GM21786 (cell line): ENCODE data around the gene CTF1.
"Not testable (repeated sequence)": the region's sequence is repeated elsewhere in the genome, so short reads cannot be mapped to it uniquely, and the experiment has no call there.

Experiments
- ATAC-seq: cut with Tn5 transposase; IDR thresholded peaks from one replicate; pipeline ENCODE4 v1.9.1; 2021; ENCODE audit not compliant: unreplicated experiment

CTF1 gene

DNA sequence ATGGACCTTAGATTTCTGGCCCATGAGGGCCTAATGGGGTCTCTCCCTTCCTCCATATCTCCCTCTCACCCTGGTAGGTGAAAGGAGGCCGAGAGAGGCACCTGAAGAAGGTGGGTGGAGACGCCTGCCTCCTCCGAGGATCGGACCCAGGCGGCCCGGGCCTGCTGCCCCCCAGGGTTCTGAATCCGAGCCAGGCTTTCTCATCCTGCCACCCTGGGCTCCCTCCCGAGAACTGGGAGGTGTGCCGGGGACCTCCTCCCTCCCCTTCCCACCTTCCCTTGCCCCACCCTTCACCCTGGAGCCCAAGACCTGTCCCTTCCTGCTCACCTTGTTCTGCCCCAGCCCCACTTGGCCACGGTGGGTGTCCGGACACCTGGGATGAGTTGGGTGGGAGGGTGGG lies 32.0 kb downstream of the CTF1 start:
- ATAC-seq, result no peak

- no peak for ATAC-seq
Measured at GRCh38 chr16:30929167-30929566, 32.8 kb downstream of the CTF1 start.

- no peak for ATAC-seq
Measured at GRCh38 chr16:30930160-30930571, 33.8 kb downstream of the CTF1 start.

DNA sequence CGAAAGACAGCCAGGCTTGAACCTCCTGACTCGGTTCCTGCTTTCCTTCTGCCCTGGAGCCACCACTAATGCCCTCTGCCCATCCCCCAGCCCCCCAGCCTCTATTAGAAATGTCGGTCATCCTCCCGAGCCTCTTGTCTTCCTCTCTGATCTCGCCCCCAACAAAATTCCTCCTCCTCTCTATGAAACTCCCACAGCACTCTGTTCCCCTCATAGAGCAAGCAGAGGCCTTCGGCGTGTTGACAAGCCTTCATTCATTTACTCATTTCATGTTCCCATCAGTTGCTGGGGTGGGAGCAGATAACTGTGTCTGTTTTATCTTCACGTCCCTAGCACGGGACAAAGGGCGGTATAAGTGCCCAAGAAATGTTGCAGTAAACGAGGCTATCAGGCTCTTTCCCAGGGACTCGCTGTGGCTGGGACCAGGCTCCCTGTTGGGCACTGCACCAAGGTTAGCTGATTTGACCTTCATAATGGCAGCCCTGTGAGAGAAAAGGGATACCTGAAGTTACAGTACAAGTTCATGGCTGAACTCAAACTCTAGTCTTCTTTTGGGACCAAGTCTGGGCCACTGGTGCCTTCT lies 34.7 kb downstream of the CTF1 start:
- ATAC-seq, result no peak

- ATAC-seq, result no peak
Measured at GRCh38 chr16:30934827-30935557, 38.6 kb downstream of the CTF1 start.

- ATAC-seq, result no peak
Measured at GRCh38 chr16:30937692-30938091, 41.3 kb downstream of the CTF1 start.

DNA sequence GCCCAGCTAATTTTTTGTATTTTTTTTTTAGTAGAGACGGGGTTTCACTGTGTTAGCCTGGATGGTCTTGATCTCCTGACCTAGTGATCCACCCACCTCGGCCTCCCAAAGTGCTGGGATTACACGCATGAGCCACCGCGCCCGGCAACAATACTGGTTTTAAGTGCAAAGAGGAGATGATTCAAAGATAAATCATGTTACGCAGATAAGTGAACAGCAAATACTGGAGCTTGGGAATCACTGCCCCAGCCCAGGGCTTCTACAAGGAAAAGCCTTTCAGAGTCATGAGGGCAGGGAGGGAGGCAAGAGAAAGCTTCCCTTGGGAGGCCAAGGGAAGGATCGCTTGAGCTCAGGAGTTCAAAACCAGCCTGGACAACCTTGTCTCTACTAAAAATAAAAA lies 43.2 kb downstream of the CTF1 start:
- ATAC-seq, result not testable (repeated sequence)

GRCh38 chr16:30941600-30942425 lies 45.4 kb downstream of the CTF1 start:
- ATAC-seq, result peak; percentile 85

DNA sequence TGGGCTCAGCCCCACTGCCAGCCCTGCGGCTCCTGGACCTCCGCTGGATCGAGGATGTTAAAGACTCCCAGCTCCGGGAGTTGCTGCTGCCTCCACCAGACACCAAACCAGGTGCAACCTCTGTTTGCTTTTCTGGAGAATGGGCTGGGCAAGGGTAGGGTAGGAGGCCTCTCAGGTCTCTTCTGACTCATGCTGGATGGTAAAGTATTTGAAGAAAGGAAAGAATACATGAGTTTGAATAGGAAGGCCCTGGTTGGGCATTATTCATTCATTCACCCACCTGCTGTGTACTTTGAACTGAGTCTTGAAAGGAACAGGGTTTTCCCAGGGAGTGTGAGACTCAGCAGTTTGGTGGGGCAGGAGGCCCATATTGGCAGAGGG lies 46.0 kb downstream of the CTF1 start:
- ATAC-seq, result no peak

GRCh38 chr16:30944352-30944751 lies 47.9 kb downstream of the CTF1 start:
- ATAC-seq, result no peak

DNA sequence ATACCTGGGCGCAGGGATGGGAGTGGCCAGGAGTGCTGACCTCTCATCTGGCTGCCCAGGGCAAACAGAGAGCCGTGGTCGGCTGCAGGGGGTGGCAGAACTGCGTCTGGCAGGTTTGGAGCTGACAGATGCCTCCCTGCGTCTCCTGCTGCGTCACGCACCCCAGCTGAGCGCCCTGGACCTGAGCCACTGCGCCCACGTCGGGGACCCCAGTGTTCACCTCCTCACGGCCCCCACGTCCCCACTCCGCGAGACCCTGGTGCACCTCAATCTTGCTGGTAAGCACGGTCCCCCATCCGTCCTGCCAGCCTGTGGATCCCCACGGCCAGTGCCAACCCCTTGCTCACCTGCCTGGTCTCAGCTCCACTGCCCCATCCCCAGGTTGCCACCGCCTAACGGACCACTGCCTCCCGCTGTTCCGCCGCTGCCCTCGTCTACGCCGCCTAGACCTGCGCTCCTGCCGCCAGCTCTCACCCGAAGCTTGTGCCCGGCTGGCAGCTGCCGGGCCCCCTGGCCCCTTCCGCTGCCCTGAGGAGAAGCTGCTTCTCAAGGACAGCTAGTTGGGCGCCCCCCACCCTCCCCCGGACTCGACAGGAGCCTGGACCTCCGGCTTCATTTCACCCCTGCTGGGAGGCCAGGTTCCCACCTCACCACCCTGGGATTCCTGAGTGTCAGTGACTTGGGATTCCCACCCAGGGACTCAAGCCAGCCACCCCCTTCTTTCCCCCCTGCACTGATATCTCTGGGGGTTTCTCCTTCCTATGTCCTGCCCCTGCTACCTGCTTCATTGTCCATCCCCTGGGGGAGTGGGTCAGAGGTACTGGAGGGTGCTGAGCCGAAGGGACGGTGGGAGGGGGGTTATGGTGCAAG lies 50.5 kb downstream of the CTF1 start:
- no peak for ATAC-seq

DNA sequence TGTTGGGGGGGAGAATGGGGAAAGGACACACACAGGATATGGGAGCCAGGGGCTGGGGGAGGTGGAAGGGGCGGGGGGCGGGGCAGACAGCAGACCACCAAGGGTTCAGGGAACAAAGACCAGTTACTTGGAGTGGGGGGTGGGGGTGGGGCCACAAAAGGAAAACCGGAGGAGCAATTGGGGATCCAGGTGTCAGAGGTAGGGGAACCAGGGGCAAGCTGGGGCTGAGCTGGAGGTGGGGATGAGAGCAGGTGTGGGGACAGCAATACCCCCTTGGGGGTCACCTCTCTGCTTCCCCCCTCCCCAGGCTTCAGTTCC lies 51.1 kb downstream of the CTF1 start:
- ATAC-seq, result no peak

DNA sequence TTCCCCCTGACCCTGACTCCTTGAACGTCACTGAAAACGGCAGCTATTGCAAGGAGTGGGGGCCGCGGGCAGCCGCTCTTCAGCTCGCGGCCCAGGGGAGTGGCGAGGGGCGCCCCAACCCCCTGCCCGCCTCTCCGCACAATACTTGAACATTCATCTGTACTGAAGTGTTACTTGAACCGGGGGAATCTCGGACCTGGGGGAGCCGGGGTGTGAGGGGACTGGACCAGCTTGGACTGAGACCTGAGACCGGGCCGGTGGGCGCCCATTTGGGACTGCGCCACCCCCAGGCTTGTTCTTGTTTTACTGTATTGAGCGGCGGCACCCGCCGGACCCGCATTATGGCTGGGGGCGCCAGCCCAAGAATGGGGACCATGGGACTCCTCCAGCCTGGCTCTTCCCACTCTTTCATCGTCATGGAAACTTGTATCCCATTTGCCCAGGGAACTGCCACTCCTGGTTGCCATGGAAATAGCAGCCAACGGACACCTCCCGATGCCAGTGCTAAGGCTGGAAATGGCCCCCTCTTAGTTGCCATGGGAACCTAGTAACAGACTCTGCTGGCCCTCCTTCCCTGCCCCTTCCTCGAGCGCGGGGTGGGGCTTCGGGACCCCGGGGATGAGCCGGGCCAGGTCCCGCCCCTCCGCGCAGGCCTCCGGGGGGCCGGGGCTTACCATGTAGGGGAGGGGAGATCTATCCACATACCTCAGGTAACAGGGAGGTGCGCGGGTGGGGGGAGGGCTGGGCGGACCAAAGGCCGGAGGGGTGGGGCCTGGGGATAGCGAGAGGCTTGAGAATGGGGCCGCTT lies 51.6 kb downstream of the CTF1 start:
- no peak for ATAC-seq

- peak; percentile 60 for ATAC-seq
Measured at GRCh38 chr16:30948667-30949649, 52.5 kb downstream of the CTF1 start, which contains the start of gene ORAI3. Gene ORAI3, plus strand, starts transcription at chr16:30949068. Its CDS starts 222 bp downstream, at chr16:30949290.

DNA sequence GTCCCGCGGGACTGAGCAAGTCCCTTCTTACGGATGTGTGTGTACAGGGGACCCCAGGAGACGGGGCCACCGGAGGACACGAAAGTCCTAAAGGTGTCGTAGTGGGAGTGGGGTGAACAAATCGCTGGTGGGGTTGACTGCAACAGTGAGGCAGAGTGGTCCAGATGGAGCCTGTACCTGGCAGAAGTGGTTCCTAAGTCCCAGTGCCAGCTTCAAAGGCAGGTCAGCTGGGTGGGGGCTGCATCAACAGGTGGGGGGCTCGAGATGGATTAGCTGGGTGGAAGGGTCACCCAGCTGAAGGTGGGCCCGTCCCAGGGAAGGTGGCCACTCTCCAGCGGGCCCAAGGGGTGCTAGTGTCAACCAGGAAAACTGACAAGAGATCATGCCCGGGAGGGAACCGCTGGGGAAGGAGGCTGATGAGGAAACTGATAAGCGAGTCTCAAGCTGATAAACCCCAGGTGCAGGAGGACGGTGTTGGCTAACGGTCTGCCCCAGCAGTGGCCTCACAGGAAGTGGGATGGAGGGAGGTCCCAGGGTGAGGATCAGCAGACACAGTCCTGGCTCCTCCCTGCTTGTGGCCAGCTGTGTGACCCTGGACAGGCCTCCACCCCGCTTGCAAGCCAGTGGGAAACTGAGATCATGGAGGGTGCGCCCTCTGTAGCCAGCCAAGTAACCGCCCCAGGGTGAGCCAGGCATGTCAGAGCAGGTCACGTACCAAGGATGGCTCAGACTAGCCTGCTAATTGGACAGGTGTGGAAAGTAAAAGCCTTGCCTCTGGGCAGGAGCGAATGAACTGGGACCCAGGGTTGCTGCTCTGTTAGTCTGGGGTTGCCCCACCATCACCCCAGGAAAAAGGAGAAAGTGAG lies 53.5 kb downstream of the CTF1 start:
- ATAC-seq, result peak; percentile 57

DNA sequence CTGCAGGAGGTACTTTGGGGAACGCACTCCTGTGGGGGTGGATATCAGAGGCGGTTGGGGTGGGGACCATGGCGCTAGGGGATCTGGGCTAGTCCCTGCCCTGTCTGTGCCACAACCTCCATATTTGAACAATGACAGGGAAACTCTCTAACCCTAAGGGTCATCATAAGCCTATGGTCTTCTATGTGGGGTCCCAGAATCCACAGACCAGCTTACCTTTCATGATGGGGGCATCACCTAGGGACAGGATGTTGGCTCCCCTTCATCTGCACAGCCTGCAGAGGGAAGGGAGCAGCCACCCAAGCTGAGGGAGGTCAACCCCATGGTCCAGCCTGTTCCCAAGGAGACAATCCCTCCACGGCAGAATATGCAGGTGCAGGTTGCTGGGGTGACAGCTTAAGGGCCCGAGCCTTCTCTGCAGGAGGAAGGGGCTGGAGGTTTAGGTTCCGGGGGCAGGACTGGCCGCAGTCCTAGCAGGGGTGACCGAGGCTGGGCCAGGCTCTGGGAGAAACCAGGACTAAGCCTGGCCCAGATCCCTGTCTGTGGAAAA lies 54.2 kb downstream of the CTF1 start:
- no peak for ATAC-seq

- no peak for ATAC-seq
Measured at GRCh38 chr16:30951193-30951592, 54.8 kb downstream of the CTF1 start.

DNA sequence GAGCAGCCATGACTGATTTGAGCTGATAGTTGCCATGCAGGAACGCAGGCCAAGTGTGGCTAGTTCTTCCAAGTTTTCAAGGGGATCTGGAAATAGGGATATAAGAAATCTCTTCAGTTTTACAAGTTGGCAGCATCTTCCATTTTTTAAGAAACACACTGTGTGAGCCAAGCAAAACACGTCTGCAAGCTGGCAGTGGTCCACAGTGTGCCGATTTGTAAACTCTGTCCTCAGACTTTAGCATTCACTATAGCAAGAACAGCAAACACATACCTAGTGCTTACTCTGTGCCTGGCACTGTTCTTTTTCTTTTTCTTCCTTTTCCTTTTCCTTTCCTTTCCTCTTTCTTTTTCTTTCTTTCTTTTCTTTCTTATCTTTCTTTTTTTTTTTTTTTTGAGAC lies 55.3 kb downstream of the CTF1 start:
- no peak for ATAC-seq
